ENCODE data around the gene KIAA1217. TPM values are rescaled to one million over a fixed set of nuclear protein-coding genes. Genes with fewer than 3 reads are reported as not detected.

Gene KIAA1217
- polyA plus RNA-seq, 3 donors, result not detected

DNA sequence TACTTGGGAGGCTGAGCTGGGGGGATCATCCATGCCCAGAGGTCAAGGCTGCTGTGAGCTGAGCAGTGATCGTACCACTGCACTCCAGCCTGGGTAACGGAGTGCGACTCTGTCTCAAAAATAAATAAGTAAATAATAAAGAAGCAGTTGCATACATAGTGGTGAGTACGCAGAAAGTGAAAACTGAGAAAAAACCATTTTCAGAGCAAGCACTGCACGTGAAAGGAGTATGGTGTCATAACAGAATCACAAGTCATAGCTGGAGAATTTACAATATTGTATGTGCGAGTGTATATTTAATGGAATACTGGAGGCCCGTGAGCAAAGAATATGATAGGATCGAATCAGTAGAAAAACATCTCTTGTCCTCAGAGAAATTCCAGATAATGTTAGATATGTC, 22.3 kb downstream of the KIAA1217 start:
- H3K9ac ChIP-seq (ENCODE audit: insufficient read depth, low read length, poor library complexity, severe bottlenecking), result no peak overlapping the region
- H3K79me2 ChIP-seq (ENCODE audit: insufficient read depth, low read length), result no peaks in the 10 kb centered on the region
- Mint-ChIP-seq H3K27ac (no peak overlapping the region), H3K4me3 (no peak overlapping the region), H3K27me3 (ENCODE audit: low read depth in 3 of 3) (peaks cover 0 to 2% (median 0%) of the 10 kb centered on the region in 3 donors), H3K36me3 (no peaks in the 10 kb centered on the region), H3K9me3 (peaks cover 0 to 4% (median 0%) of the 10 kb centered on the region in 7 donors), H3K4me1 (no peaks in the 10 kb centered on the region)
- H3K27me3 ChIP-seq (ENCODE audit: control insufficient read depth in 2 of 2, insufficient read depth in 2 of 2, low read length in 2 of 2), result no peaks in the 10 kb centered on the region
- no peaks in the 10 kb centered on the region for H3K4me1 ChIP-seq (ENCODE audit: control insufficient read depth in 1 of 2, insufficient read depth in 2 of 2, low read length in 2 of 2)
- WGBS (ENCODE audit: insufficient coverage), result 89% methylated on average over 3 of the region's 8 CpGs
- no peaks in the 10 kb centered on the region for H4K20me1 ChIP-seq (ENCODE audit: insufficient read depth, low read length)
- TF ChIP-seq, protein P1, sequence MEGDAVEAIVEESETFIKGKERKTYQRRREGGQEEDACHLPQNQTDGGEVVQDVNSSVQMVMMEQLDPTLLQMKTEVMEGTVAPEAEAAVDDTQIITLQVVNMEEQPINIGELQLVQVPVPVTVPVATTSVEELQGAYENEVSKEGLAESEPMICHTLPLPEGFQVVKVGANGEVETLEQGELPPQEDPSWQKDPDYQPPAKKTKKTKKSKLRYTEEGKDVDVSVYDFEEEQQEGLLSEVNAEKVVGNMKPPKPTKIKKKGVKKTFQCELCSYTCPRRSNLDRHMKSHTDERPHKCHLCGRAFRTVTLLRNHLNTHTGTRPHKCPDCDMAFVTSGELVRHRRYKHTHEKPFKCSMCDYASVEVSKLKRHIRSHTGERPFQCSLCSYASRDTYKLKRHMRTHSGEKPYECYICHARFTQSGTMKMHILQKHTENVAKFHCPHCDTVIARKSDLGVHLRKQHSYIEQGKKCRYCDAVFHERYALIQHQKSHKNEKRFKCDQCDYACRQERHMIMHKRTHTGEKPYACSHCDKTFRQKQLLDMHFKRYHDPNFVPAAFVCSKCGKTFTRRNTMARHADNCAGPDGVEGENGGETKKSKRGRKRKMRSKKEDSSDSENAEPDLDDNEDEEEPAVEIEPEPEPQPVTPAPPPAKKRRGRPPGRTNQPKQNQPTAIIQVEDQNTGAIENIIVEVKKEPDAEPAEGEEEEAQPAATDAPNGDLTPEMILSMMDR (IDR thresholded peaks at IDR 0.05), result no peak
- intact Hi-C loops (cut with micrococcal nuclease), result no loop called here
- no peaks in the 10 kb centered on the region for H3K9me3 ChIP-seq (replicated peaks in 1 of 2; ENCODE audit: control insufficient read depth in 1 of 2, insufficient read depth in 1 of 2, low read length in 2 of 2)
- DNase-seq, result no peak
- no peak overlapping the region for H2AFZ ChIP-seq (ENCODE audit: insufficient read depth, low read depth, low read length, poor library complexity, severe bottlenecking)
- no peak overlapping the region for H3K4me3 ChIP-seq (replicated peaks in 1 of 3; ENCODE audit: low read depth in 2 of 3, low read length in 3 of 3)
- no peak overlapping the region for H3K27ac ChIP-seq (ENCODE audit: low read depth in 1 of 2, low read length in 2 of 2)
- H3K4me2 ChIP-seq (replicated peaks; ENCODE audit: extremely low read depth, low read length, poor library complexity, severe bottlenecking), result no peak overlapping the region
- H3K36me3 ChIP-seq (replicated peaks in 1 of 2; ENCODE audit: control insufficient read depth in 1 of 2, insufficient read depth in 2 of 2, low read length in 2 of 2), result no peaks in the 10 kb centered on the region

DNA sequence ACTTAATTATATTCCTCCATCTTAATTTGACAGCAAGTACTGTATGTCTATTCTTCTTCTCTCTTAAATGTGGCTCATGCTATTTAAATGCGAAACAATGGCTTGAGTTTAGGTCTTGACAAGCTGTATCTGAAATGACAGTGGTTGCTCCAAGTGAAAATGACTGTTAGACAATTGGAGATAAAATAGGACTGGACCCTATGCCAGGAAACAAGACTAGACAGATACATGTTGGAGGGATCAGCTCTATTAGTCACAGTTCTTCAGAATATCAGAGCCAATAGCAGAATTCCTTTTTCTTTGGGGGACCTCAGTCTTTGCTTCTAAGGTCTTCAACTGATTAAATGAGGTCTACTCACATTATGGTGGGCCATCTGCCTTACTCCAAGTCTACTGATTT, 25.8 kb downstream of the KIAA1217 start:
- Histone ChIP-seq H3K36me3 (replicated peaks in 1 of 2; ENCODE audit: control insufficient read depth in 1 of 2, insufficient read depth in 2 of 2, low read length in 2 of 2) (no peaks in the 10 kb centered on the region), H3K4me3 (replicated peaks in 1 of 3; ENCODE audit: low read depth in 2 of 3, low read length in 3 of 3) (no peak overlapping the region), H3K27me3 (ENCODE audit: control insufficient read depth in 2 of 2, insufficient read depth in 2 of 2, low read length in 2 of 2) (no peaks in the 10 kb centered on the region), H3K4me2 (replicated peaks; ENCODE audit: extremely low read depth, low read length, poor library complexity, severe bottlenecking) (no peak overlapping the region), H3K4me1 (ENCODE audit: control insufficient read depth in 1 of 2, insufficient read depth in 2 of 2, low read length in 2 of 2) (no peaks in the 10 kb centered on the region), H3K79me2 (ENCODE audit: insufficient read depth, low read length) (no peaks in the 10 kb centered on the region), H3K27ac (ENCODE audit: low read depth in 1 of 2, low read length in 2 of 2) (no peak overlapping the region), H4K20me1 (ENCODE audit: insufficient read depth, low read length) (no peaks in the 10 kb centered on the region), H3K9me3 (replicated peaks in 1 of 2; ENCODE audit: control insufficient read depth in 1 of 2, insufficient read depth in 1 of 2, low read length in 2 of 2) (no peaks in the 10 kb centered on the region), H3K9ac (ENCODE audit: insufficient read depth, low read length, poor library complexity, severe bottlenecking) (no peak overlapping the region), H2AFZ (ENCODE audit: insufficient read depth, low read depth, low read length, poor library complexity, severe bottlenecking) (no peak overlapping the region)
- H3K36me3 Mint-ChIP-seq, result no peaks in the 10 kb centered on the region
- no peak overlapping the region for H3K4me3 Mint-ChIP-seq
- WGBS (ENCODE audit: insufficient coverage), result no CpG with 5 or more reads among the region's 1 CpG
- peaks cover 3 to 13% (median 6%) of the 10 kb centered on the region in 3 donors for H3K27me3 Mint-ChIP-seq (ENCODE audit: low read depth in 3 of 3)
- no peak overlapping the region for H3K27ac Mint-ChIP-seq
- peaks cover 0 to 1% (median 0%) of the 10 kb centered on the region in 7 donors for H3K9me3 Mint-ChIP-seq
- no peak for DNase-seq
- TF ChIP-seq, protein P1 (IDR thresholded peaks at IDR 0.05), result no peak
- H3K4me1 Mint-ChIP-seq, result no peaks in the 10 kb centered on the region
- intact Hi-C loops (cut with micrococcal nuclease), result no loop called here
